GM20431 (cell line): ENCODE results near the gene TBCD.
"Not testable (repeated sequence)": the region's sequence is repeated elsewhere in the genome, so short reads cannot be mapped to it uniquely, and the experiment has no call there.

Experiments used
- in situ Hi-C: fragments of 300-500 bp; cut with MseI, MboI; formaldehyde crosslinking; loops from one replicate; pipeline ENCODE4 v1.15.0; 2020; ENCODE audit warnings: low sequenced_read_pairs; ENCODE audit not compliant: unreplicated experiment

Gene TBCD

DNA sequence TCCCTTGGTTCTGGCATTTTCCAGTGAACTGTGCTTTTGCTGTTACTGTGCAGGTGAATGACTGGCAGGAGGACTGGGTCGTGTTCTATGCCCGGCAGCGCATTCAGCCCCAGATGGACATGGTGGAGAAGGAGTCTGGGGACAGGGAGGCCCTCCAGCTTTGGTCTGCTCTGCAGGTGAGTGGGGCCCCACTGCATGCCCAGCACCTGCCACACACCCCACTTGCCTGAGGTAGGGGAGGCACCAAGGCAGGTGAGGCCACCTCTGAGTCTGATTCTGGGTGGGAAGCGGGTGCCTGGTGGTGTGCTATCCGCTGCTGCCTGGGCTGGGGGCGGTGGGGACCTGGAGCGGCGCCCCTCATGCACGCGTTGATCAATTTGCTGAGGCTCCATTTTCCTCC, 25.4 kb upstream of the TBCD start:
- in situ Hi-C loops, result no loop called here

DNA sequence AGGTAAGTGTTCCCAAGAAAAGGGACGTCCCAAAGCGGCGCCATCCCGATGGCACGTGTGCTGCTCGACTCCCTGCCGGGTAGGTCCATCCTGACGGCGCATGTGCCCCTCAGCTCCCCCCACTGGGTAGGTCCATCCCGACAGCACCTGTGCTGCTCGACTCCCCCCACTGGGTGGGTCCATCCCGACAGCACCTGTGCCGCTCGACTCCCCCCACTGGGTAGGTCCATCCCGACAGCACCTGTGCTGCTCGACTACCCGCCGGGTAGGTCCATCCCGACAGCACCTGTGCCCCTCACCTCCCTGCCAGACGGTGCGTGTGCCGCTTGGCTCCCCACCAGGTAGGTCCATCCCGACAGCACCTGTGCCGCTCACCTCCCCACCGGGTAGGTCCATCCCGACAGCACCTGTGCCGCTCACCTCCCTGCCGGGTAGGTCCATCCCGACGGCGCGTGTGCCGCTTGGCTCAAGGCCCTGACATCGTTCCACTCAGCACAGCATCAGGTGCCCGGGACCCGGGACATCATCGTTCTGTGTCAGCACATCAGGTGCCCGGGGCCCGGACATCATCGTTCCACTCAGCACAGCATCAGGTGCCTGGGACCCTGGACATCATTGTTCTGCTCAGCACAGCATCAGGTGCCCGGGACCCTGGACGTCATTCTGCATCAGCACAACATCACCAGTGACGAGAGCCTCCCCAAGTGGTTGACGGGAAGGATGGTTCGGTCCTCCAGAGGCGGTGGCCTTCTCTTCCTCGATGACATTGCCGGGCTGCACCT, 22.2 kb upstream of the TBCD start:
- in situ Hi-C loops, result no loop called here

DNA sequence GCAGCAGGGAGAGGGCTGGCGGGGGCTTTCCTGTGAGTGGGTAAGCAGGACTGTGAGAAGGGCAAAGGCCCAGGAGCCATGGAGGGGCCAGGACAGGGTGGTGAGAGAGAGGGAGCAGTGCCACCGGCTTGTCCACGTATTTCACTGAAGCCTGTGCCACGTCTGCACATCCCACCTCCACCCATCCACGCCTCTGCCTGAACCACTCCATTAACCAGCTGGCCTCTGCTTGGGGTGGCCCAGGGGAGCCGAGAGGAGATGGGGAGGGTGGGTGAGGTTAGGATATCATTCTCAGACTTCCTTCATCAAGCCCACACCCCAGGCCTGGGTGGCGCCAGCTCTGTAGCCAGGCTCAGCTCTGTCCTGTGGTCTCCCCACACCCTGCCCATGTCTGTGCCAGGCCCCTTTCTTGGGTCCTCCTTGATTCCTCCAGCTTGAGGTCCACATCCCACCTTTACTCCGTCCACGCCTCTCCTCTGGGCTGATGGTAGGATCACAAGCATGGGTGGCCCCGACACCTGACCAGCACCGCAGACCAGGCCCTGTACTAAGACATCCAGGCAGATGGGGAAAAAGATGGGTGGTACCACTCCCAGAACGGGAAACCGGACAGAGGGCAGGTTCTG, 19.6 kb upstream of the TBCD start:
- in situ Hi-C loops, result no loop called here

DNA sequence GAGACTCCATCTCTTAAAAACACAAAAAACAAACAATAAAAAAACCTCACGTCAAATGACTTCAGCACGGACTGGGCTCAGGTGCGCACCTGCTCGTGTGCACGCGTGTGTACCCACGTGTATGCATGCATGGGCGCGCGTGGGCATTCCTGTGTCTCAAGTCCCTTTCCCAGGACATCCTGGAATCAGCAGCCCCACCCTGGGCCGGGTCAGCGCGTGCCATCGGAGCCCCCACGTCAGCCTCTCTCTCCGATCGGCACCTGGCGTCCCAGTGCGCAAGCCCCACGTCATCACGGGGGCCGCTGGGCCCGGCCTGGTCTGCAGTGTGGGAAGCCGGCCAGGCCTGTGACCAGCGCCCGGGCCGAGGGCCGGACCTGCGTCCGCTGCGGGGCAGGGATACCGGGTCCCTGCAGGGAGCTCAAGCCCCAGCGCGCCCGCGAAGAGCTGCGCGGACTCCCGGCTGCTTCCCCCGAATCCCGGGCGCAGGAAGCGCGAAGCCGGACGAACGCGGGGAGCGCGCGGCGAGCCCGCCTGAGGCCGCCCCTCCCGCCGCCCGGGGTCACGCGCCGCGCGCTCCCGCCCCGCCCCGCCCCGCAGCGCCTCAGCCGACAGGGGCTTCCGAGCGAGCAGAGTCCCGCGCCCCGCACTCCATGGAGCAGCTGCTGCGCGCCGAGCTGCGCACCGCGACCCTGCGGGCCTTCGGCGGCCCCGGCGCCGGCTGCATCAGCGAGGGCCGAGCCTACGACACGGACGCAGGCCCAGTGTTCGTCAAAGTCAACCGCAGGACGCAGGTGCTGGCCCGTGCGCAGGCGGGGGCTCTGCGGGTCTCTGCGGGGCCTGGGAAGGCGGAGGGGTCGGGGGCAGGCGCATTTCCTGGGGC, 16.6 kb upstream of the TBCD start, which contains the start of gene FN3K:
FN3K (plus strand) TSS at position 629 of the 880 bp plus-strand sequence; CDS start at position 651, 22 bp downstream.
- in situ Hi-C loops, result no loop called here

DNA sequence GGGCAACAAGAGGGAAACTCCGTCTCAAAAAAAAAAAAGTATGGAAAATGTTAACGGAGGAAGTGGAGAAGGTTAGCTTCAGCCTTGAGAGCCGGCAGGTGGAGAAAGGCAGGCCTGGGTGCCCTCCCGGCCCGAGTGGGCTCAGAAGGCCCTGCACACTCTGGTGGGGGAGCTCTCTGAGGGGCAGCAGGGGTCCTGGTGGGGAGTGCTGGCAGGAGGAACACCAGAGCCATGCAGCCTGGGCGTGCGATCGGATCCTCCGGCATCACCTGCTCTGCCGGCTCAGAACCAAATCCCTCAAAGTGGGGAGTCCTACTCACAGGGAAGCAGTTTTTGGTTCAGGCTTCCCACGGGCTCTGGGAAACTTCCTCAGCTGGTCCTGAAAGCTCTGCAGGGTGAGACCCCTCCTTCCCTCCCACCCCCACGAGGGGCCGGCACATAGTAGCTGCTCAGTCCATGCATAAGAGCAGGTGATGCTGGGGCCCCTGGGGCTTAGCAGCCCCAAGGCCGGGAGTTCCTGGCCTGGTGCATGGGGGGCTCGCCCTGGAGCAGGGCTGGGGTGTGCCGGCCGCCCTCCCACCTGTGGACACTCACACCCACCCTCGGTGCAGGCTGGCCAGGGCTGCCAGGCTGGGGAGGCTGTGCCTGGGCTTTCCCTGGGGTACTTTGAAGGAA, 15.2 kb upstream of the TBCD start:
- in situ Hi-C loops, result no loop called here

DNA sequence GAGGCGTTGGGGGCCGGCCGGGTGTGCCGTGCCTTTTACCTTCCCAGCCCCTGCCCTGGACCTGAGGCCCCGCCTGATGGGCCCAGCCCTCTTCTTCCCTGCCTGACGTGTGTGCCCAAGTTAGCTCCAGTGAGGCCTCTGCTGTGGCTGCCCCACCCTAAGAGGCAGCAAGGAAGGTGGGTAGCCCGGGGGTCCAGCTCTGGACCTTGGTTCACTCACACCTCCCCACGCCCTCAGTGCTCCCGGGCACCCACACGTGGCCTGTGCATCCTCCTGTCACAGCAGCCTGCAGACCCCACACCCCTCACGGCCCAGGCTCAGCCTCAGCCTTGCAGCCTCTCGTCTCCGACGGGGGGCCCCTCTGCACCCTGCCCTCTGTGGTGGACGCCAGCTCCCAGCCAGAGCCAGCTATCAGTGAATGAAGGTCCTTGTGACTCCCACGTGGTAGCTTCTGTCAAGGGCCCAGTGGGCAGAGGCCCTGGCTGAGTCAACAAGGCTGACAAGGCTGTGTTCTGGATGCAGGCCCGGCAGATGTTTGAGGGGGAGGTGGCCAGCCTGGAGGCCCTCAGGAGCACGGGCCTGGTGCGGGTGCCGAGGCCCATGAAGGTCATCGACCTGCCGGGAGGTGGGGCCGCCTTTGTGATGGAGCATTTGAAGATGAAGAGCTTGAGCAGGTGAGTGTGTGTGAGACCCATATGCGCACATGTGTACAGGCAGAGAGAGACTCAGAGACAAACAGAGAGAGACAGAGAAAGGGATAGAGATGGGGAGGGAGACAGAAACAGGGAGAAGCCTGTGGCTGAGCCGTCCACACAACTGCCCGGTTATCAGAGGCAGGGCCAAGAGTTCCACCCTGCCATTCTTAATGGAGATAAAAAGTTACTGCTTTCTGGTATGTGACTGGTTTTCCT, 13.6 kb upstream of the TBCD start:
- in situ Hi-C loops, result no loop called here

DNA sequence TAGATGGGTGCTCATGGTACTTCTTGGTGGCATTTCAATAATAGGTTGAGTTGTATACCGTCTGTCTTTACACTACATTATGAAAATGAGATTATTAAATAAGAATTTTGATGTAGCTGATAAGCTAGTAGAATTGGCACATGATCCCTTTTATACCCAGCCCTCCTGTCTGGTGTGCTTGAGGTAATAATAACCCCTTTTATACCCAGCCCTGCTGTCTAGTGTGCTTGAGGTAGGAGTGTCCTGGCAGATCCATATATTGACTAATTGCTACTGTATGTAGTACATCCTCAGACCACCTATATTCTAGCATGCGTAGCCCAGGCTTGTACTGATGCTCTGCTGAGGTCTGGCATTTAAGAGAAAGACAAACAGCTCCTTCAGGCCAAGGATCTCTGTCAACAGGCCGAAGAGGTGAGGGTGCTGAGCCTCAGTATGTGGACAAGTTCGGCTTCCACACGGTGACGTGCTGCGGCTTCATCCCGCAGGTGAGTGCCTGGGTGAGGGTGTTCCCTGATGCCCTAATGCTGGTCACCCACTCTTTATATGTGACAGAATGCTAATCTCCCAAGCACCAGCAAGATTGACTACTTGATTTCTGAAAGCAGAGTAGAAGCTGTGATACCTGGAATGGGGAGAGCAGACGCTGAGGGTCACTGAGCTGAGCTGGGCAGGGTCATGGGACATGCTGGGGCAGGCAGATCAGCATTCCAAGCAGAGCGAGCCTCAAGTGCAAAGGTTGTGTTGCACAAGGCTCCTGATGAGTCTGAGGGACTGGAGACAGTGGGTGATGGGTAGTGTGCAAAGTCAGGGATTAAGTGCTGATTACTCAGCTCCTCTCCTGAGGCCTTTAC, 10.7 kb upstream of the TBCD start:
- in situ Hi-C loops, result no loop called here

DNA sequence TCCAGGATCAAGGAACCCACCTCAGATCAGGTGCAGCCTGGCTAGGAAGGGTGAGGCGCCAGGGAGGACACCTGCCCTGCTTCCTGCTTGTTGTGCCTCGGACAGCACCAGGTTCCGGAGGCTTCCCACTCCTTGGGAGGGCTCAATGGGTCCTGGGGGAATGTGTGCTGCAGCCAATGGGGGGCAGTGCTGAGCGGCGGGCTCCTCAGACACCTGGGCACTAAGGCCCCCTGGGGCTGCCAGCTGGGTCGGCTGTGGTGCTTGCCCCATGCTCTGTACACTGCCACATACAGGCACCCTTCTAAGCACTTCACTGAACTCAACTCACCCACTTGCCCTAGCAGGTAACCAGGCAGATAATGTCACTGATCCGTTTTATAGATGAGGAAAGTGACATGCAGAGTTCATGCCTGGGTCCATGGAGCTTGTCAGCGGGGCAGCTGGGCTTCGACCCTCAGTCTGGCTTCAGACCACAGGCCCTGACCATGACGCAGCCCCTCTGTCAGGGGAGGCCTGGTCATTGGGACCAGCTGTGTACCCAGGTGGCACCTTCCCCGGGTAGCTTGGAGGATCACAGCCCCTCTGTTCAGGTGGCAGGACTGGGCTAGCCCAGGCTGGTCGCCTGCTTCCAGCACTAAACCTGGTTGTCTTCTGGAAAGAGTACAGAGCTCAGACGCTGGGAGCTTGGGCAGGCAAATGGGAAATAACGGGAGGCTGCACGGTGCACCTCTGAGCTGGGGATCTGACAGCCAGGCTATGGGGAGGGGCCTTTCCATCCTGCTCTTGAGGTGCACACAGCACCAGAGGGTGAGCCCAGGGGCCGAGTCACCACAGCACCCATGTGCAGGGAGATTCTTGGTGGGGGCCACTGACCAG, 8.3 kb upstream of the TBCD start:
- in situ Hi-C loops, result no loop called here

DNA sequence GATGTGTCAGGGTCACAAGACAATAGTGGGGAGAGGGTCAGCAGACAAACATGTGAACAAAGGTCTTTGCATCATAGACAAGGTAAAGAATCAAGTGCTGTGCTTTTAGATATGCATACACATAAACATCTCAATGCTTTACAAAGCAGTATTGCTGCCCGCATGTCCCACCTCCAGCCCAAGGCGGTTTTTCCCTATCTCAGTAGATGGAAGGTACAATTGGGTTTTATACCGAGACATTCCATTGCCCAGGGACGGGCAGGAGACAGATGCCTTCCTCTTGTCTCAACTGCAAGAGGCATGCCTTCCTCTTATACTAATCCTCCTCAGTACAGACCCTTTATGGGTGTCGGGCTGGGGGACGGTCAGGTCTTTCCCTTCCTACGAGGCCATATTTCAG, 7.1 kb upstream of the TBCD start:
- in situ Hi-C loops, result not testable (repeated sequence)

DNA sequence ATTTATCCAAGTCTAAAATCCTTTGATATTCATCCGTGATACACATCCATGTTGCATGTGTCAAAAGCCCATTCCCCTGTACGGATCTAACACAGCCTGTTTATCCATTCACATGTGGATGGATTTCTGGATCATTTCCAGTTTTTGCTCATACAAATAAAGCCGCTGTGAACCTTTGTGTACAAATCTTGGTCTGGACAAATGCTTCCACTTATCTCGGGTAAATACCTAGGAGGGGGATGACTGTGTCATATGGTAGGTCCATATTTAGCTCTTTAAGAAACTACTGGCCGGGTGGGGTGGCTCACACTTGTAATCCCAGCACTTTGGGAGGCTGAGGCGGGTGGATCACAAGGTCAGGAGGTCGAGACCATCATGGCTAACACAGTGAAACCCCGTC, 6.3 kb upstream of the TBCD start:
- in situ Hi-C loops, result no loop called here

DNA sequence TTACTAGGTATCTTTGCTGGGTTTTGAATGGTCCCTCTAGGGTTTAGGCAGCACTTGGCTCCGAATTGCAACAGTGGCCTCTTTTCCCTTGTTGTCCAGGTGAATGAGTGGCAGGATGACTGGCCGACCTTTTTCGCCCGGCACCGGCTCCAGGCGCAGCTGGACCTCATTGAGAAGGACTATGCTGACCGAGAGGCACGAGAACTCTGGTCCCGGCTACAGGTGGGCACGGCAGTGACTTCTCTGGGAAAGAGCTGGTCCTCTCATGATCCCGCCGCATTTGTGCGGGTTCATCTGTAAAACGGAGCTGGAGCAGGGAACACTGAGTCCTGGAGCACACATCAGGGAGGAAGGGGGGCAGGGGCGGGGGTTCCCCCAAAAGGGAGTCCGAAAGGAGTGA, 3.1 kb upstream of the TBCD start:
- in situ Hi-C loops, result no loop called here

DNA sequence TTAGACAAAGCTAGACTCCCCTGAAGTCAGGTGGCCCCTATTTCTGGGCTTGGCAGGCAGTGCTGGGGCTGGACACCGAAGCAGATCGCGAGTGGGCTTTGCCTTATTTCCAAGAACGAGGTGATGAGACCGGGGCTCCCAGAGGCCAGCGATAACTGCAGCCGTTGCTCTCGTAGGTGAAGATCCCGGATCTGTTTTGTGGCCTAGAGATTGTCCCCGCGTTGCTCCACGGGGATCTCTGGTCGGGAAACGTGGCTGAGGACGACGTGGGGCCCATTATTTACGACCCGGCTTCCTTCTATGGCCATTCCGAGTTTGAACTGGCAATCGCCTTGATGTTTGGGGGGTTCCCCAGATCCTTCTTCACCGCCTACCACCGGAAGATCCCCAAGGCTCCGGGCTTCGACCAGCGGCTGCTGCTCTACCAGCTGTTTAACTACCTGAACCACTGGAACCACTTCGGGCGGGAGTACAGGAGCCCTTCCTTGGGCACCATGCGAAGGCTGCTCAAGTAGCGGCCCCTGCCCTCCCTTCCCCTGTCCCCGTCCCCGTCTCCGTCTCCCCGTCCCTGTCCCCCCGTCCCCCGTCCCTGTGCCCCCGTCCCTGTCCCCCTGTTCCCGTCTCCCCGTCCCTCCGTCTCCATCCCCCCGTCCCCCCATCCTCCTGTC, 1.5 kb upstream of the TBCD start:
- in situ Hi-C loops, result no loop called here

DNA sequence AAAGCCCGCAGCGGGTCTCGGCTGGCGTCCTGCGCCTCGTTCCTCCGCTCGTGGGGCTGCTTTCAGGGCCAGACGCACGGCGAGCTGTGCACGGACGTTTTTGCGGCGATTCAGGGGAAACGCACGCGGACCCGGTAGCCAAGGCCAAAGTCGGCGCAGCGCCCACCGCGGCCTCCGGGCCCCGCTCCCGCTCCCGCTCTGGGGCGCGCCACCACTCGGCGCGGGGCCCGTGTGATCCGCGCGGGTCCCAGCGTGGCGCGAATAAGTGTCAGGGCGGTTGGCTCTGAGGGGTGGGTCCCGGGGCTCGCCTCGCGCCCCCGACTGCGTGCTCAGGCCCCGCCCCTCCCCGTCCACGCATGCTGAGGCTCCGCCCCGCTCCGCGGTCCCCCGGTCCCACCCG, 694 bp upstream of the TBCD start:
- in situ Hi-C loops, result no loop called here

DNA sequence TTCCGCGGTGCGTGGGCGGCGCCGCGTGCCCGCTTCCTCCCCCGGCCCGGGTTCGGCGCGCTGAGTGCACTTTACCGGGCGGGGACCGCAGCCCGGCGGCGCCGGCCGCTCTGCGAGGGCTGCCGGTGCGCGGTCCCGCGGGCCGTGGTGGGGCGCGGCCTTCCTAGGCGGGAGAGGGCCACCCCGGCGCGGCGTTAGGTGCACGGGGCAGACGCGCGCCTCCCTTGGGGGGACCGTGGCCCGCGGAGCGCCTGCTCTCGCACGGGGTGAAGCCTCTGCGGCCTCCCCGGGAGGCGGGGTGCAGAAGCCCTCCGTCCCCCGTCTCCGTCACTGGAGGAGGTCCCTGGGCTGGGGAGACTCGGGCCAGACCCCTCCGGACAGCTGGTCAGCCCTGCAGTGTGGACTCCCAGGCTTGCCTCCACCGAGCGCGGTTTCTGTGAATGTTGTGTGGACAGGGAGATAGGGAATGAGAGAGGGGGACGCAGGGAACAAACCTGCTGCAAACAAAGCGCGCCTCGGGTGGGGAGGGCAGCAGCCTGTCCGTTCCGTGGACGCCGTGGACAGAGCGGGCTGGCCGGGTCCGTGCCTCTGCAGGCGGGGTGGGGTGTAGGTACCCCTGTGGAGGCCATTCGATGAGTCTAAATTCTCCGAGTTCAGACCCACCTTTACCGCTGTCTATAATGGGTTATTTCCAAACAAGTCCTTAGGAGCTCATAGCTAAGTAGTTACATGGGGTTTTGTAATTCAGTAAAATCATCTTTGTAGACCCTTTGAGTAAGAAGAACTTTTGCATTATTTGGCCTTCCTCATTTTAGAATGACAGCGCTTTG, 721 bp downstream of the TBCD start:
- in situ Hi-C loops, result no loop called here

DNA sequence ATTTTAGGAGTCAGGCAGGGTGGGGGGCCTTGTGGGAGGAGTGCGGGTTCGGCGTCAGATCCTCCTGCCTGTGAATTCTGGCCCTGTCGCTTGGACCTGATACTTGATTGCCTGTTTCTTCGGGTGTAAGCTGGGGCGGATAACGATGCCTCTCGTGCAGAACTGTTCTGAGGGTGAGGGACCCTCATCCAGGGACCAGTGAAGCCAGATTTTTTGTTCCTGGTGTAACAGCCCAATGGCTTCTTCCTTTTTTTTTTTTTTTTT, 1.3 kb downstream of the TBCD start:
- in situ Hi-C loops, result no loop called here
